Measurements from ENCODE around the gene ABCC2.

ABCC2 gene

DNA sequence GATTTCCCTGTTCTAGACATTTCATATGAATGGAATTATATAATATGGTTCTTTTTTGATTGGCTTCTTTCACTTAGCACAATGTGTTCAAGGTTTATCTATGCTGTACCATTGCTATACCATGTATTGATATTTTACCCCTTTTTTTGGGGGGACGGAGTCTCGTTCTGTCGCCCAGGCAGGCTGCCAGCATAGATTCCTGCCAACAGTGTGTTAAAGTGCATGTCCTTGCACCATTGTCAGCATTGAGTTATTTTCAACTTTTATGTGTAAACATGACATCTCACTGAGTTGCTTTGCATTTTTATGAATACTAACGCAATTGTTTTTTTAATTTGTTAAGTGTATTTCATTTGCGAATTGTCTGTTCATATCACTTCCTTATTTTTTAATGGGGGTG is 4.9 kb downstream of the ABCC2 start:
- TF ChIP-seq EZH2phosphoT487 (IDR thresholded peaks at IDR 0.05; ENCODE audit: low read length) (no peak), EZH2 (optimal IDR thresholded peaks at IDR 0.05; ENCODE audit: low read depth, low read length) (no peak)
- TF ChIP-seq, protein P1, sequence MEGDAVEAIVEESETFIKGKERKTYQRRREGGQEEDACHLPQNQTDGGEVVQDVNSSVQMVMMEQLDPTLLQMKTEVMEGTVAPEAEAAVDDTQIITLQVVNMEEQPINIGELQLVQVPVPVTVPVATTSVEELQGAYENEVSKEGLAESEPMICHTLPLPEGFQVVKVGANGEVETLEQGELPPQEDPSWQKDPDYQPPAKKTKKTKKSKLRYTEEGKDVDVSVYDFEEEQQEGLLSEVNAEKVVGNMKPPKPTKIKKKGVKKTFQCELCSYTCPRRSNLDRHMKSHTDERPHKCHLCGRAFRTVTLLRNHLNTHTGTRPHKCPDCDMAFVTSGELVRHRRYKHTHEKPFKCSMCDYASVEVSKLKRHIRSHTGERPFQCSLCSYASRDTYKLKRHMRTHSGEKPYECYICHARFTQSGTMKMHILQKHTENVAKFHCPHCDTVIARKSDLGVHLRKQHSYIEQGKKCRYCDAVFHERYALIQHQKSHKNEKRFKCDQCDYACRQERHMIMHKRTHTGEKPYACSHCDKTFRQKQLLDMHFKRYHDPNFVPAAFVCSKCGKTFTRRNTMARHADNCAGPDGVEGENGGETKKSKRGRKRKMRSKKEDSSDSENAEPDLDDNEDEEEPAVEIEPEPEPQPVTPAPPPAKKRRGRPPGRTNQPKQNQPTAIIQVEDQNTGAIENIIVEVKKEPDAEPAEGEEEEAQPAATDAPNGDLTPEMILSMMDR (IDR thresholded peaks at IDR 0.05; ENCODE audit: low read length): no peak
- H3K9me2 ChIP-seq (replicated peaks; ENCODE audit: insufficient read depth, low read length): no peaks in the 10 kb centered on the region
- H3F3A ChIP-seq (ENCODE audit: insufficient read depth, low read length): no peaks in the 10 kb centered on the region
- no peaks in the 10 kb centered on the region for H4K20me1 ChIP-seq (ENCODE audit: insufficient read depth, low read length)
- no peak overlapping the region for H3K4me3 ChIP-seq (ENCODE audit: low read length)
- no peak overlapping the region for H3K4me2 ChIP-seq (ENCODE audit: low read depth, low read length)
- H3K9ac ChIP-seq (ENCODE audit: low read length): no peak overlapping the region
- H3K27ac ChIP-seq (ENCODE audit: low read length): no peak overlapping the region
- H3K4me1 ChIP-seq (ENCODE audit: low read length): no peaks in the 10 kb centered on the region
- no peaks in the 10 kb centered on the region for H3K36me3 ChIP-seq (replicated peaks; ENCODE audit: insufficient read depth, low read length)
- H3K79me2 ChIP-seq (ENCODE audit: low read length): no peaks in the 10 kb centered on the region
- H3K27me3 ChIP-seq (replicated peaks; ENCODE audit: insufficient read depth, low read length): no peaks in the 10 kb centered on the region
- no peaks in the 10 kb centered on the region for H3K9me3 ChIP-seq (replicated peaks; ENCODE audit: insufficient read depth, low read length)
- no peak overlapping the region for H2AFZ ChIP-seq (ENCODE audit: low read length)
- DNase-seq: no peak

DNA sequence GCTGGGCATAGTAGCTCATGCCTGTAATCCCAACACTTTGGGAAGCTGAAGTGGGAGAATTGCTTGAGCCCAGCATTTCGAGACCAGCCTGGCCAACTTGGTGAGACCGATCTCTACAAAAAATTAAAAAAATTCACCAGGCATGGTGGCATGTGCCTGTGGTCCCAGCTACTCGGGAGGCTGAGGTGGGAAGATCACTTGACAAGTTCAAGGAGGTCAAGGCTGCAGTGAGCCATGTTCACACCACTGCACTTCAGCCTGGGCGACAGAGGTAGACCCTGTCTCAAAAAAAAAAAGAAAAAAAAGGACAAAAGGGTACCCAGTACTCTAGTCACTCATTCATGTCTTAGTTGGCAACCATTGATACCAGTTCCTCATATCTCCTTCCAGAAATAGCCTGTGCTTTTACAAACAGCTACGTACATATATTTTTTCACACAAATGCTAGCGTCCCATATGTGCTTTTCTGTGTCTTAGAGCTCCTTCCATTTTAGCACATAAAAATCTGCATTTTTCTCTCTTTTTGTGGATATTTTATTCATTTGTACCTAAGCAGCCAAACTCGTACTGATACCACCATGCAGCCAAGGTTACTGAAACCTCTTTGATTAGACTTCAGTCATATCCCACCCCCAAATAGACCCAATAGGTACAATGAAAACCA is 5.5 kb downstream of the ABCC2 start:
- Histone ChIP-seq H3K9me2 (replicated peaks; ENCODE audit: insufficient read depth, low read length) (no peaks in the 10 kb centered on the region), H3K9ac (ENCODE audit: low read length) (no peak overlapping the region), H3K4me3 (ENCODE audit: low read length) (no peak overlapping the region), H3K27me3 (replicated peaks; ENCODE audit: insufficient read depth, low read length) (no peaks in the 10 kb centered on the region), H3K9me3 (replicated peaks; ENCODE audit: insufficient read depth, low read length) (no peaks in the 10 kb centered on the region), H4K20me1 (ENCODE audit: insufficient read depth, low read length) (no peaks in the 10 kb centered on the region), H3K4me1 (ENCODE audit: low read length) (no peaks in the 10 kb centered on the region), H3K4me2 (ENCODE audit: low read depth, low read length) (no peak overlapping the region), H3K36me3 (replicated peaks; ENCODE audit: insufficient read depth, low read length) (no peaks in the 10 kb centered on the region), H3F3A (ENCODE audit: insufficient read depth, low read length) (no peaks in the 10 kb centered on the region), H2AFZ (ENCODE audit: low read length) (no peak overlapping the region), H3K79me2 (ENCODE audit: low read length) (no peaks in the 10 kb centered on the region), H3K27ac (ENCODE audit: low read length) (no peak overlapping the region)
- no peak for DNase-seq
- no peak for TF ChIP-seq EZH2phosphoT487 (IDR thresholded peaks at IDR 0.05; ENCODE audit: low read length)
- TF ChIP-seq, protein P1 (IDR thresholded peaks at IDR 0.05; ENCODE audit: low read length): no peak
- TF ChIP-seq EZH2 (optimal IDR thresholded peaks at IDR 0.05; ENCODE audit: low read depth, low read length): no peak

DNA sequence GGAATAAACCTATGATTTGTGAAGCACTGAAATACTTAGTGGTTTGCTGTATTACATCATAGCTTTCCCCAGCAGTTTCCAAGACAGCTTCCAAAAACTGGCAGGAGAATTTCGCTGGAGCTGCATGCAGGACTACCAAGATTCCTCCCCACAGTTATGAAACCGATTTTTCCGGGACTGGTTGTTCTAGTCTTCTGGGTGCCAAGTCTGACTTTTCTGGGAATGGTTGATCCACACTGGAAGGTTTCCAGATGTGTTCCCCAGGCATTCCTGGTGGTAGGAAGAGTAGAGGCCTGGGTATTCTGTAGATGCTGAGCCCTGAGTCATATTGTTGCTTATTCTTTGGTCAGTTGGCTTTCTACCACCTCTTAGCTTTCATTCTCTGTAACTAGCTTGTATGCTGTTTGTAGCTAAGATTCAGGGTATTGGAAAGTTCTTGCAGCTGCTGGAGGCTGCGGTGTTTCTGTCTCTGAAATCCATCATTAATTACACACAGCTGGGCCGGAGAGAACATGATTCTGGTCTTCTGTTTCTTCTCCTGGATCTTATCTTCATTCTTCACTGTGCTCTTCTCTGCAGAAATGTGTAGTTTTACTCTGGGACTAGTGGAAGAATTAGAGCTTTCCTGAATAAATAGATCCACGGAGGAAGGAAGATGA is 6.3 kb downstream of the ABCC2 start:
- H3K4me1 ChIP-seq (ENCODE audit: low read length): no peaks in the 10 kb centered on the region
- no peaks in the 10 kb centered on the region for H4K20me1 ChIP-seq (ENCODE audit: insufficient read depth, low read length)
- H3K9me3 ChIP-seq (replicated peaks; ENCODE audit: insufficient read depth, low read length): no peaks in the 10 kb centered on the region
- DNase-seq: no peak
- H3K36me3 ChIP-seq (replicated peaks; ENCODE audit: insufficient read depth, low read length): no peaks in the 10 kb centered on the region
- no peaks in the 10 kb centered on the region for H3K79me2 ChIP-seq (ENCODE audit: low read length)
- no peak overlapping the region for H2AFZ ChIP-seq (ENCODE audit: low read length)
- H3K9me2 ChIP-seq (replicated peaks; ENCODE audit: insufficient read depth, low read length): no peaks in the 10 kb centered on the region
- no peak overlapping the region for H3K4me2 ChIP-seq (ENCODE audit: low read depth, low read length)
- no peak overlapping the region for H3K4me3 ChIP-seq (ENCODE audit: low read length)
- TF ChIP-seq, protein P1 (IDR thresholded peaks at IDR 0.05; ENCODE audit: low read length): no peak
- TF ChIP-seq EZH2phosphoT487 (IDR thresholded peaks at IDR 0.05; ENCODE audit: low read length) (no peak), EZH2 (optimal IDR thresholded peaks at IDR 0.05; ENCODE audit: low read depth, low read length) (no peak)
- no peak overlapping the region for H3K27ac ChIP-seq (ENCODE audit: low read length)
- no peak overlapping the region for H3K9ac ChIP-seq (ENCODE audit: low read length)
- no peaks in the 10 kb centered on the region for H3F3A ChIP-seq (ENCODE audit: insufficient read depth, low read length)
- no peaks in the 10 kb centered on the region for H3K27me3 ChIP-seq (replicated peaks; ENCODE audit: insufficient read depth, low read length)

All from MM.1S (cell line).